ENCODE results near the gene FAM13A. TPM values are rescaled to one million over a fixed set of nuclear protein-coding genes. Genes with fewer than 3 reads are reported as not detected.

The FAM13A gene
- total and polyA plus RNA-seq, 2 of the 8 experiments (the other 6 are each of a cell fraction or from before 2014, with no cell fraction given) = 7.1 to 16.5 TPM

DNA sequence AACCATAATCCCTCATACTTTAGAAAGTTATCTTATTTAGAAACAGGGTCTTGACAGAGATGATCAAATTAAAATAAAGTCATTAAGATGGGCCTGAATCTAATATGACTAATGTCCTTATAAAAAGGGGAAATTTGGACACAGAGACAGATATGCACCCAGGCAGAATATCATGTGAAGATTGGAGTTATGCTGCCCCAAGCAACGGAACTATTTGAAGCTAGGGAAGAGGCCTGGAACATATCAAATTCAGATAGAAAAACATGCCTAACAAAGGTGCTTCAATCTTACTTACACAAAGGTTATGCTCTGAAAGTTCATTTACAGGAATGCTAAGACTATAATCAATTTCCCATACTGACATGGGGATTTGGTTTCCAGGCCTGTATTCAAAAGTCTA lies 246.7 kb downstream of the FAM13A start:
- ChIA-PET POLR2A (ENCODE audit: partially characterized antibody) (no interaction called here), CTCF (ENCODE audit: partially characterized antibody) (interaction anchor here (0.6 to 12.6 kb wide), 3 partner anchors 8 to 509 kb away, joined by 3 to 224 read pairs (median 4); no protein-coding TSS in a partner anchor)
- no peak overlapping the region for H3K4ac ChIP-seq (replicated peaks; ENCODE audit: insufficient read length, low read depth, low read length)
- H3K56ac ChIP-seq (replicated peaks; ENCODE audit: insufficient read length, low read depth, low read length) = no peak overlapping the region
- no peak overlapping the region for H3K14ac ChIP-seq (ENCODE audit: insufficient read length)
- H2BK5ac ChIP-seq (ENCODE audit: low read depth, low read length) = no peak overlapping the region
- no peaks in the 10 kb centered on the region for H3K79me1 ChIP-seq (ENCODE audit: low read depth, low read length)
- no peak overlapping the region for H2BK12ac ChIP-seq (ENCODE audit: low read depth, low read length)
- H3K79me2 ChIP-seq (ENCODE audit: control insufficient read depth in 1 of 2, insufficient read depth in 2 of 2, low read length in 2 of 2) = no peaks in the 10 kb centered on the region
- no peak overlapping the region for H2BK120ac ChIP-seq (replicated peaks; ENCODE audit: low read depth, low read length)
- H3K9ac ChIP-seq (replicated peaks in 1 of 4; ENCODE audit: extremely low read depth in 1 of 4, low read depth in 3 of 4, low read length in 3 of 4) = no peak overlapping the region
- no peak overlapping the region for H3K27ac ChIP-seq (ENCODE audit: low read depth, low read length)
- no peak for TF ChIP-seq BCL11A (IDR thresholded peaks at IDR 0.05; ENCODE audit: low read depth in 2 of 2, low read length in 2 of 2)
- TF ChIP-seq POLR2A (IDR thresholded peaks at IDR 0.05; ENCODE audit: control extremely low read depth in 1 of 2, low read depth in 2 of 2, low read length in 2 of 2) = no peak
- no peak for TF ChIP-seq SIN3A (conservative IDR thresholded peaks at IDR 0.05 in 1 of 2, IDR thresholded peaks at IDR 0.05 in 1 of 2; ENCODE audit: low read depth in 1 of 2, low read length in 2 of 2)
- TF ChIP-seq, protein P1, sequence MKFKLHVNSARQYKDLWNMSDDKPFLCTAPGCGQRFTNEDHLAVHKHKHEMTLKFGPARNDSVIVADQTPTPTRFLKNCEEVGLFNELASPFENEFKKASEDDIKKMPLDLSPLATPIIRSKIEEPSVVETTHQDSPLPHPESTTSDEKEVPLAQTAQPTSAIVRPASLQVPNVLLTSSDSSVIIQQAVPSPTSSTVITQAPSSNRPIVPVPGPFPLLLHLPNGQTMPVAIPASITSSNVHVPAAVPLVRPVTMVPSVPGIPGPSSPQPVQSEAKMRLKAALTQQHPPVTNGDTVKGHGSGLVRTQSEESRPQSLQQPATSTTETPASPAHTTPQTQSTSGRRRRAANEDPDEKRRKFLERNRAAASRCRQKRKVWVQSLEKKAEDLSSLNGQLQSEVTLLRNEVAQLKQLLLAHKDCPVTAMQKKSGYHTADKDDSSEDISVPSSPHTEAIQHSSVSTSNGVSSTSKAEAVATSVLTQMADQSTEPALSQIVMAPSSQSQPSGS (IDR thresholded peaks at IDR 0.05; ENCODE audit: low read length) = no peak
- TF ChIP-seq KDM5A (IDR thresholded peaks at IDR 0.05; ENCODE audit: low read length) = no peak
- TF ChIP-seq CBX8 (IDR thresholded peaks at IDR 0.05; ENCODE audit: borderline replicate concordance, low read depth, low read length) = no peak
- TF ChIP-seq USF2 (IDR thresholded peaks at IDR 0.05; ENCODE audit: low read length) = no peak
- H3K23me2 ChIP-seq (ENCODE audit: low read depth, low read length) = no peaks in the 10 kb centered on the region
- H3K9me3 ChIP-seq (ENCODE audit: insufficient read depth in 2 of 2, low read depth in 1 of 2, low read length in 1 of 2) = no peaks in the 10 kb centered on the region
- no peak overlapping the region for H4K91ac ChIP-seq (replicated peaks; ENCODE audit: insufficient read length, low read length)
- H2BK15ac ChIP-seq (ENCODE audit: low read length) = no peak overlapping the region
- no peaks in the 10 kb centered on the region for H3K36me3 ChIP-seq (ENCODE audit: control insufficient read depth in 2 of 4, insufficient read depth in 4 of 4, low read length in 3 of 4)
- H3K27me3 ChIP-seq (replicated peaks in 1 of 4; ENCODE audit: control insufficient read depth in 3 of 4, extremely low read depth in 1 of 4, insufficient read depth in 3 of 4, low read length in 3 of 4) = no peaks in the 10 kb centered on the region
- H3K4me3 ChIP-seq (ENCODE audit: extremely low read depth in 1 of 4, insufficient read depth in 2 of 4, low read depth in 3 of 4, low read length in 4 of 4) = no peak overlapping the region
- H3K18ac ChIP-seq (ENCODE audit: extremely low read depth, low read length) = no peak overlapping the region
- no peaks in the 10 kb centered on the region for H3K4me1 ChIP-seq (replicated peaks in 1 of 4; ENCODE audit: control insufficient read depth in 3 of 4, insufficient read depth in 4 of 4, low read length in 3 of 4)
- H3K23ac ChIP-seq (ENCODE audit: insufficient read length) = no peak overlapping the region
- 84% methylated on average over 1 of the region's 1 CpG; no CpG with 5 or more reads in 1 of the 2 experiments for WGBS, 2 experiments (ENCODE audit: extremely low coverage in 1 of 2, insufficient coverage in 1 of 2, insufficient read length in 1 of 2, insufficient replicate concordance in 2 of 2, low coverage in 1 of 2, low lambda C conversion rate in 2 of 2, missing lambda C conversion rate in 1 of 2)
- H4K20me1 ChIP-seq (replicated peaks in 1 of 2; ENCODE audit: control insufficient read depth in 1 of 2, insufficient read depth in 2 of 2, low read length in 2 of 2) = no peaks in the 10 kb centered on the region
- no peak overlapping the region for H2AFZ ChIP-seq (ENCODE audit: low read length)
- no peak overlapping the region for H2BK20ac ChIP-seq (ENCODE audit: low read length)
- no peak overlapping the region for H3K4me2 ChIP-seq (ENCODE audit: insufficient read depth in 1 of 2, low read depth in 2 of 2, low read length in 2 of 2)
- no peak overlapping the region for H4K5ac ChIP-seq (ENCODE audit: insufficient read length, low read depth, low read length)
- H4K8ac ChIP-seq (ENCODE audit: extremely low read depth, insufficient read depth, low read length) = no peak overlapping the region
- no peak overlapping the region for H2AK5ac ChIP-seq (ENCODE audit: low read depth, low read length)
- DNase-seq (ENCODE audit: low read depth in 1 of 2, low spot score in 2 of 2) (no peak), FAIRE-seq (no peak)

Measured in H1 (cell line).